ENCODE results near the gene WIF1. TPM values are rescaled to one million over a fixed set of nuclear protein-coding genes. Genes with fewer than 3 reads are reported as not detected.
A peak's percentile ranks its signal among the peaks of the same experiment; 100 is the strongest.

The WIF1 gene
- total RNA-seq (ENCODE audit: unreplicated experiment): not detected
- long read RNA-seq: 0 reads

GRCh38 chr12:65121049-65121955 is at the start of gene WIF1:
WIF1 (minus strand) TSS chr12:65121305; CDS start chr12:65121191, 114 bp downstream.
- peak; percentile 79 for TF ChIP-seq CTCF (IDR thresholded peaks at IDR 0.05; ENCODE audit: partially characterized antibody, unreplicated experiment)
- Mint-ChIP-seq H3K27me3 (ENCODE audit: unreplicated experiment) (peaks cover 10% of the 10 kb centered on the region), H3K4me3 (ENCODE audit: unreplicated experiment) (peak within 1 kb of the TSS; percentile 79), H3K36me3 (ENCODE audit: unreplicated experiment) (no peaks in the 10 kb centered on the region), H3K9me3 (ENCODE audit: unreplicated experiment) (peaks cover 5% of the 10 kb centered on the region), H3K4me1 (ENCODE audit: low read depth, unreplicated experiment) (peaks cover 11% of the 10 kb centered on the region), H3K27ac (ENCODE audit: unreplicated experiment) (no peak within 1 kb of the TSS)
- peak; percentile 54 for DNase-seq

- peaks cover 4% of the 10 kb centered on the region for H3K27me3 Mint-ChIP-seq (ENCODE audit: unreplicated experiment)
- H3K9me3 Mint-ChIP-seq (ENCODE audit: unreplicated experiment): no peaks in the 10 kb centered on the region
- H3K36me3 Mint-ChIP-seq (ENCODE audit: unreplicated experiment): no peaks in the 10 kb centered on the region
- peak overlapping the region; percentile 72 for H3K27ac Mint-ChIP-seq (ENCODE audit: unreplicated experiment)
- no peak for TF ChIP-seq CTCF (IDR thresholded peaks at IDR 0.05; ENCODE audit: partially characterized antibody, unreplicated experiment)
- peak; percentile 70 for DNase-seq
- peak overlapping the region; percentile 93 for H3K4me3 Mint-ChIP-seq (ENCODE audit: unreplicated experiment)
- peaks cover 11% of the 10 kb centered on the region for H3K4me1 Mint-ChIP-seq (ENCODE audit: low read depth, unreplicated experiment)
These were observed 49.2 kb upstream of the WIF1 start for GRCh38 chr12:65170209-65170881.

- DNase-seq: peak; percentile 91
- no peaks in the 10 kb centered on the region for H3K9me3 Mint-ChIP-seq (ENCODE audit: unreplicated experiment)
- H3K36me3 Mint-ChIP-seq (ENCODE audit: unreplicated experiment): no peaks in the 10 kb centered on the region
- peaks cover 4% of the 10 kb centered on the region for H3K27me3 Mint-ChIP-seq (ENCODE audit: unreplicated experiment)
- TF ChIP-seq CTCF (IDR thresholded peaks at IDR 0.05; ENCODE audit: partially characterized antibody, unreplicated experiment): no peak
- H3K4me1 Mint-ChIP-seq (ENCODE audit: low read depth, unreplicated experiment): peaks cover 11% of the 10 kb centered on the region
- peak within 1 kb of the TSS; percentile 93 for H3K4me3 Mint-ChIP-seq (ENCODE audit: unreplicated experiment)
- H3K27ac Mint-ChIP-seq (ENCODE audit: unreplicated experiment): peak within 1 kb of the TSS; percentile 97
These were observed 48.5 kb upstream of the WIF1 start, which contains the start of gene LEMD3 for GRCh38 chr12:65169320-65170208. LEMD3 (plus strand) TSS chr12:65169583; CDS start chr12:65169597, 14 bp downstream.

GRCh38 chr12:65168681-65169319 is 47.7 kb upstream of the WIF1 start:
- H3K27ac Mint-ChIP-seq (ENCODE audit: unreplicated experiment): peak overlapping the region; percentile 97
- no peaks in the 10 kb centered on the region for H3K36me3 Mint-ChIP-seq (ENCODE audit: unreplicated experiment)
- no peak for DNase-seq
- peak overlapping the region; percentile 92 for H3K4me3 Mint-ChIP-seq (ENCODE audit: unreplicated experiment)
- TF ChIP-seq CTCF (IDR thresholded peaks at IDR 0.05; ENCODE audit: partially characterized antibody, unreplicated experiment): no peak
- H3K9me3 Mint-ChIP-seq (ENCODE audit: unreplicated experiment): no peaks in the 10 kb centered on the region
- H3K4me1 Mint-ChIP-seq (ENCODE audit: low read depth, unreplicated experiment): peaks cover 11% of the 10 kb centered on the region
- H3K27me3 Mint-ChIP-seq (ENCODE audit: unreplicated experiment): peaks cover 4% of the 10 kb centered on the region

Measured in glutamatergic neuron (in vitro differentiated cells).